DMS53 (cell line): ENCODE measurements around the gene VPS33B.

Experiments
- DNase-seq: peaks from one replicate; lab custom pipeline; 2025; lab: John Stamatoyannopoulos, UW

VPS33B gene

DNA sequence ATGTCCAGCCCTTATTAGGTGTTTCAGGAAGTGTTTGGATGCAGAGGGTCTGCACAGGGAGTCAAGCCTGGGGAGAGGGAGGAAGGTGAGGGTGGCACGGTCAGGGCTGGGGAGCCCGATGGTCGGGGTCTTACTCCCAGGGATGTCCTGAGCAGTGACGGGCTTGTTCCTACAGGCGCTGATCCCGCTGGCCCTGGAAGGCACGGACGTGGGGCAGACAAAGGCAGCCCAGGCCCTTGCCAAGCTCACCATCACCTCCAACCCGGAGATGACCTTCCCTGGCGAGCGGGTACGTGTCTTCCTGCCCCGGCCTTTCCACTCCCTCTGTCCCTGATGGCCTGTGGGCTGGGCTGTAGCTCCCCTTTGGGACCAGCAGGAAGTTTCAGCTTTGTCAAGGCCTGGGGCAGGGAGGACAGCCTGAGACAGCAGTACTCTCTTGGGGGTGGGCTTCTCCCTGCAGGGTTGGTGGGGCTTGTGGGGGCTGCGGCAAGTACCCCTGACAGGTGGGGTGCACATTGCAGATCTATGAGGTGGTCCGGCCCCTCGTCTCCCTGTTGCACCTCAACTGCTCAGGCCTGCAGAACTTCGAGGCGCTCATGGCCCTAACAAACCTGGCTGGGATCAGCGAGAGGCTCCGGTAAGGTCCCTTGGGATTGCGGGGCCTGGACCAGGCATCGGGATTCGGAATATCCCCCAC, 72.3 kb downstream of the VPS33B start:
- no peak for DNase-seq
